ENCODE data around the gene AKAP7.

GRCh38 chr6:131277591-131277990 lies 142.3 kb downstream of the AKAP7 start:
- TF ChIP-seq CTCF (IDR thresholded peaks at IDR 0.05; ENCODE audit: borderline replicate concordance, extremely low read depth, low read length, poor library complexity, severe bottlenecking): no peak
- TF ChIP-seq EZH2 (IDR thresholded peaks at IDR 0.05; ENCODE audit: borderline replicate concordance, low read depth, low read length, severe bottlenecking): no peak
